NT2/D1 (cell line): Measurements from ENCODE around the gene DIAPH1.

Experiments
- DNase-seq: peaks from one replicate; pipeline ENCODE4 v3.0.0-alpha.2; 2011; ENCODE audit warnings: low read depth, low spot score
- H3K27me3 ChIP-seq: 2 replicates; pipeline ENCODE4 v1.6.0; 2011; ENCODE audit warnings: mild to moderate bottlenecking; ENCODE audit not compliant: insufficient read length, insufficient read depth
- H3K36me3 ChIP-seq: 2 replicates; pipeline ENCODE4 v1.6.1; 2011; ENCODE audit warnings: mild to moderate bottlenecking, low read length, mixed read lengths; ENCODE audit not compliant: insufficient read depth, insufficient read length
- H3K4me1 ChIP-seq: 2 replicates; pipeline ENCODE4 v1.5.1; 2011; ENCODE audit not compliant: insufficient read depth, insufficient read length
- H3K4me3 ChIP-seq: 2 replicates; pipeline ENCODE4 v1.5.1; 2011; ENCODE audit warnings: low read depth; ENCODE audit not compliant: insufficient read length
- H3K9ac ChIP-seq: 2 replicates; pipeline ENCODE4 v1.6.0; 2011; ENCODE audit warnings: low read depth; ENCODE audit not compliant: insufficient read length
- H3K9me3 ChIP-seq: 2 replicates; pipeline ENCODE4 v1.5.1; 2011; ENCODE audit warnings: mild to moderate bottlenecking, low read length; ENCODE audit not compliant: insufficient read depth
- SUZ12 ChIP-seq: IDR thresholded peaks from 2 replicates; pipeline ENCODE4 v1.6.1; 2011; ENCODE audit not compliant: insufficient read length, insufficient read depth; ENCODE audit errors: extremely low read depth
- YY1 ChIP-seq: IDR thresholded peaks from 2 replicates; pipeline ENCODE4 v1.6.1; 2011; ENCODE audit not compliant: insufficient read length, insufficient read depth
- ZNF274 ChIP-seq: IDR thresholded peaks from 2 replicates; pipeline ENCODE4 v1.6.1; 2011; ENCODE audit warnings: mild to moderate bottlenecking, low read depth, low read length

DIAPH1 gene

GRCh38 chr5:141618804-141619554 lies at the start of gene DIAPH1:
Gene DIAPH1, minus strand, starts transcription at chr5:141619000. Its CDS starts 86 bp downstream, at chr5:141618914.
- Histone ChIP-seq H3K36me3 (peaks cover 39% of the 10 kb centered on the region), H3K27me3 (no peaks in the 10 kb centered on the region), H3K4me1 (no peaks in the 10 kb centered on the region), H3K4me3 (peak within 1 kb of the TSS; percentile 62), H3K9me3 (no peaks in the 10 kb centered on the region), H3K9ac (peak within 1 kb of the TSS; percentile 82)
- DNase-seq = peak; percentile 93
- TF ChIP-seq YY1 (no peak), ZNF274 (no peak)

- no peak overlapping the region for H3K9ac ChIP-seq
- DNase-seq = no peak
- TF ChIP-seq YY1 (no peak), SUZ12 (no peak), ZNF274 (no peak)
- H3K4me1 ChIP-seq = peaks cover 3% of the 10 kb centered on the region
- H3K4me3 ChIP-seq = no peak overlapping the region
- peaks cover 50% of the 10 kb centered on the region for H3K36me3 ChIP-seq
- no peaks in the 10 kb centered on the region for H3K27me3 ChIP-seq
- H3K9me3 ChIP-seq = no peaks in the 10 kb centered on the region
Measured at GRCh38 chr5:141665995-141666940, 47.5 kb upstream of the DIAPH1 start.

GRCh38 chr5:141664733-141665461 lies 46.1 kb upstream of the DIAPH1 start:
- peaks cover 37% of the 10 kb centered on the region for H3K36me3 ChIP-seq
- no peaks in the 10 kb centered on the region for H3K27me3 ChIP-seq
- TF ChIP-seq ZNF274 (no peak), YY1 (no peak), SUZ12 (no peak)
- H3K4me3 ChIP-seq = no peak overlapping the region
- H3K9me3 ChIP-seq = no peaks in the 10 kb centered on the region
- H3K4me1 ChIP-seq = no peaks in the 10 kb centered on the region
- DNase-seq = no peak
- H3K9ac ChIP-seq = no peak overlapping the region

- DNase-seq = no peak
- no peak overlapping the region for H3K4me3 ChIP-seq
- no peaks in the 10 kb centered on the region for H3K4me1 ChIP-seq
- H3K9me3 ChIP-seq = no peaks in the 10 kb centered on the region
- no peaks in the 10 kb centered on the region for H3K27me3 ChIP-seq
- TF ChIP-seq SUZ12 = no peak
- no peak for TF ChIP-seq YY1
- TF ChIP-seq ZNF274 = no peak
- H3K36me3 ChIP-seq = peaks cover 27% of the 10 kb centered on the region
- H3K9ac ChIP-seq = no peak overlapping the region
Measured at GRCh38 chr5:141663506-141663905, 44.7 kb upstream of the DIAPH1 start.

DNA sequence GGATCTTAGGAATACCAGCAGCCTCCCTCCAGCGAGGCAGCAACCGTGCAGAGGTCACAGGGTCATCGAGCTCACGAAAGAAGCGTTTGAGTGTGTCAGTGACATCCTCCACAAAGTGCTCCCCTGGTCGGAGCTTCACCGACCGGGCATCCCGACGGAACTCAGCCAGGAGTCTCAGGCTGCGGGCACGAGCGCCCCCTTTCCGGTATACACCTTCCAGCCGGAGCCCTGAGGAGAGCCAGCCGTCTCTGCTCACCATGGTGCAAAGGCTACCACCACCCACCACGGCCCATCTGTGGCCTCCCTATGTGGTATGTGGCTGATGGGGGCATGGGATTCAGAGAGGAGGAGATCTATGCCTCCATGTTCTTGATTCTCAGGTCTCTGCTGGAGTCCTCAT lies 43.2 kb upstream of the DIAPH1 start:
- no peaks in the 10 kb centered on the region for H3K9me3 ChIP-seq
- no peak overlapping the region for H3K4me3 ChIP-seq
- H3K9ac ChIP-seq = no peak overlapping the region
- H3K4me1 ChIP-seq = no peaks in the 10 kb centered on the region
- DNase-seq = no peak
- TF ChIP-seq SUZ12 = no peak
- no peak for TF ChIP-seq ZNF274
- no peak for TF ChIP-seq YY1
- peaks cover 28% of the 10 kb centered on the region for H3K36me3 ChIP-seq
- H3K27me3 ChIP-seq = no peaks in the 10 kb centered on the region

DNA sequence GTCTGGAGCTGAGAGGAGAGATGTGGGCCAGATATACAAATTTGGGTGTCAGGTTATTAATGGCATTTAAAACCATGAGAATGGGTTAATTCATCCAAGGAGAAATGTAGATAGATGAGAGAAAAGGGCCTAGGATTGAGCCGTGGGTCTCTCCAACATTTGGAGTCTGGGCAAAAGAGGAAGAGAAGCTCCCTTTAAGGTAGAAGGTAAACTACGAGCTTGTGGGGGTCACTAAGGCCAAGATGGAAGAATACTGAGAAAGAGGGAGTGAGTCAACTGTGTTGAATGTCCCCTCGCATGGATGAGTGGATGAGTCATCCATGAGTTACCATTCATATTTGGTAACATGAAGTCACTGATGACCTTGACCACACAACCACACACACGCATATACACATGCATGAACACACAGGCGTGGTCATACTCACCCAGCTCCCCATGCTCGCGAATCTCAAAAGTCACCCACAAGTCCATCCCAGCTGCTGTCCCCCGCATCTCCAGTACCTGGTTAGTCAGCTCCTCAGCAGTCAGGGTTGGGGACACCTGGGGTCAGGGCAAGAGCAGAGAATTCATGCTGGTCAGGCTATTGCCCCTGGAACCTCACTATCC lies 39.2 kb upstream of the DIAPH1 start:
- Histone ChIP-seq H3K36me3 (peaks cover 44% of the 10 kb centered on the region), H3K4me1 (no peaks in the 10 kb centered on the region), H3K9ac (no peak overlapping the region), H3K9me3 (no peaks in the 10 kb centered on the region), H3K4me3 (no peak overlapping the region), H3K27me3 (no peaks in the 10 kb centered on the region)
- DNase-seq = no peak
- TF ChIP-seq YY1 (no peak), ZNF274 (no peak), SUZ12 (no peak)

- Histone ChIP-seq H3K36me3 (peaks cover 41% of the 10 kb centered on the region), H3K9me3 (no peaks in the 10 kb centered on the region), H3K27me3 (peaks cover 3% of the 10 kb centered on the region), H3K4me3 (no peak overlapping the region), H3K9ac (no peak overlapping the region), H3K4me1 (no peaks in the 10 kb centered on the region)
- DNase-seq = no peak
- TF ChIP-seq SUZ12 (no peak), YY1 (no peak), ZNF274 (no peak)
Measured at GRCh38 chr5:141657404-141657803, 38.6 kb upstream of the DIAPH1 start.
